ENCODE results near the gene C19orf81.

Gene C19orf81

GRCh38 chr19:50632151-50632835 is 17.0 kb upstream of the C19orf81 start:
- Histone ChIP-seq H3K27ac (ENCODE audit: low read length) (no peak overlapping the region), H3K36me3 (ENCODE audit: insufficient read depth, low read depth, low read length) (no peaks in the 10 kb centered on the region), H3K9ac (ENCODE audit: low read depth, low read length) (no peak overlapping the region), H3K9me3 (ENCODE audit: insufficient read depth, low read depth, low read length) (peaks cover 53% of the 10 kb centered on the region), H3K27me3 (ENCODE audit: insufficient read depth, low read length) (peaks cover 2% of the 10 kb centered on the region; the same call in 1 of the 2 replicates), H3K4me3 (ENCODE audit: low read length) (no peak overlapping the region), H3K4me1 (ENCODE audit: insufficient read depth, low read length) (no peaks in the 10 kb centered on the region)

- Histone ChIP-seq H3K27me3 (ENCODE audit: insufficient read depth, low read length) (peaks cover 12% of the 10 kb centered on the region), H3K4me3 (ENCODE audit: low read length) (no peak overlapping the region), H3K36me3 (ENCODE audit: insufficient read depth, low read depth, low read length) (no peaks in the 10 kb centered on the region), H3K9me3 (ENCODE audit: insufficient read depth, low read depth, low read length) (peaks cover 55% of the 10 kb centered on the region), H3K27ac (ENCODE audit: low read length) (no peak overlapping the region), H3K4me1 (ENCODE audit: insufficient read depth, low read length) (no peaks in the 10 kb centered on the region), H3K9ac (ENCODE audit: low read depth, low read length) (no peak overlapping the region)
These were observed 15.9 kb upstream of the C19orf81 start for GRCh38 chr19:50633359-50633758.

GRCh38 chr19:50633973-50634372 is 15.3 kb upstream of the C19orf81 start:
- Histone ChIP-seq H3K4me3 (ENCODE audit: low read length) (no peak overlapping the region), H3K9ac (ENCODE audit: low read depth, low read length) (no peak overlapping the region), H3K27me3 (ENCODE audit: insufficient read depth, low read length) (peaks cover 18% of the 10 kb centered on the region), H3K9me3 (ENCODE audit: insufficient read depth, low read depth, low read length) (peaks cover 54% of the 10 kb centered on the region), H3K36me3 (ENCODE audit: insufficient read depth, low read depth, low read length) (no peaks in the 10 kb centered on the region), H3K27ac (ENCODE audit: low read length) (no peak overlapping the region), H3K4me1 (ENCODE audit: insufficient read depth, low read length) (no peaks in the 10 kb centered on the region)

- Histone ChIP-seq H3K9ac (ENCODE audit: low read depth, low read length) (no peak overlapping the region), H3K4me1 (ENCODE audit: insufficient read depth, low read length) (no peaks in the 10 kb centered on the region), H3K4me3 (ENCODE audit: low read length) (no peak overlapping the region), H3K9me3 (ENCODE audit: insufficient read depth, low read depth, low read length) (peaks cover 58% of the 10 kb centered on the region), H3K27ac (ENCODE audit: low read length) (no peak overlapping the region), H3K36me3 (ENCODE audit: insufficient read depth, low read depth, low read length) (no peaks in the 10 kb centered on the region), H3K27me3 (ENCODE audit: insufficient read depth, low read length) (peaks cover 18% of the 10 kb centered on the region)
These were observed 12.7 kb upstream of the C19orf81 start for GRCh38 chr19:50636317-50637085.

GRCh38 chr19:50638600-50638999 is 10.6 kb upstream of the C19orf81 start:
- Histone ChIP-seq H3K36me3 (ENCODE audit: insufficient read depth, low read depth, low read length) (no peaks in the 10 kb centered on the region), H3K27me3 (ENCODE audit: insufficient read depth, low read length) (peaks cover 21% of the 10 kb centered on the region), H3K4me1 (ENCODE audit: insufficient read depth, low read length) (no peaks in the 10 kb centered on the region), H3K4me3 (ENCODE audit: low read length) (peak overlapping the region; percentile 75), H3K9ac (ENCODE audit: low read depth, low read length) (no peak overlapping the region), H3K9me3 (ENCODE audit: insufficient read depth, low read depth, low read length) (peaks cover 57% of the 10 kb centered on the region), H3K27ac (ENCODE audit: low read length) (no peak overlapping the region)

- H3K9me3 ChIP-seq (ENCODE audit: insufficient read depth, low read depth, low read length) = peaks cover 56% of the 10 kb centered on the region
- no peaks in the 10 kb centered on the region for H3K36me3 ChIP-seq (ENCODE audit: insufficient read depth, low read depth, low read length)
- H3K27me3 ChIP-seq (ENCODE audit: insufficient read depth, low read length) = peaks cover 29% of the 10 kb centered on the region
- peak within 1 kb of the TSS; percentile 69; the same call in 1 of the 2 replicates for H3K9ac ChIP-seq (ENCODE audit: low read depth, low read length)
- H3K4me1 ChIP-seq (ENCODE audit: insufficient read depth, low read length) = no peaks in the 10 kb centered on the region
- peak within 1 kb of the TSS; percentile 75 for H3K4me3 ChIP-seq (ENCODE audit: low read length)
- H3K27ac ChIP-seq (ENCODE audit: low read length) = no peak within 1 kb of the TSS
These were observed 9.8 kb upstream of the C19orf81 start, which contains the start of gene SYT3 for GRCh38 chr19:50639121-50640112. SYT3 (minus strand) TSS chr19:50639881; CDS start chr19:50637411, 2,470 bp downstream.

- H3K36me3 ChIP-seq (ENCODE audit: insufficient read depth, low read depth, low read length) = no peaks in the 10 kb centered on the region
- H3K27me3 ChIP-seq (ENCODE audit: insufficient read depth, low read length) = peaks cover 39% of the 10 kb centered on the region
- H3K27ac ChIP-seq (ENCODE audit: low read length) = no peak overlapping the region
- H3K9me3 ChIP-seq (ENCODE audit: insufficient read depth, low read depth, low read length) = peaks cover 57% of the 10 kb centered on the region
- peak overlapping the region; percentile 68; the same call in 1 of the 2 replicates for H3K4me3 ChIP-seq (ENCODE audit: low read length)
- H3K4me1 ChIP-seq (ENCODE audit: insufficient read depth, low read length) = no peaks in the 10 kb centered on the region
- H3K9ac ChIP-seq (ENCODE audit: low read depth, low read length) = no peak overlapping the region; the same call in 1 of the 2 replicates
These were observed 8.9 kb upstream of the C19orf81 start for GRCh38 chr19:50640368-50640767.

- Histone ChIP-seq H3K36me3 (ENCODE audit: insufficient read depth, low read depth, low read length) (no peaks in the 10 kb centered on the region), H3K27ac (ENCODE audit: low read length) (no peak overlapping the region), H3K4me1 (ENCODE audit: insufficient read depth, low read length) (no peaks in the 10 kb centered on the region), H3K27me3 (ENCODE audit: insufficient read depth, low read length) (peaks cover 30% of the 10 kb centered on the region), H3K9me3 (ENCODE audit: insufficient read depth, low read depth, low read length) (peaks cover 49% of the 10 kb centered on the region), H3K4me3 (ENCODE audit: low read length) (no peak overlapping the region), H3K9ac (ENCODE audit: low read depth, low read length) (no peak overlapping the region)
These were observed 4.8 kb upstream of the C19orf81 start for GRCh38 chr19:50644315-50644915.

- Histone ChIP-seq H3K4me1 (ENCODE audit: insufficient read depth, low read length) (no peaks in the 10 kb centered on the region), H3K36me3 (ENCODE audit: insufficient read depth, low read depth, low read length) (no peaks in the 10 kb centered on the region), H3K27ac (ENCODE audit: low read length) (no peak overlapping the region), H3K9ac (ENCODE audit: low read depth, low read length) (no peak overlapping the region), H3K4me3 (ENCODE audit: low read length) (no peak overlapping the region), H3K27me3 (ENCODE audit: insufficient read depth, low read length) (peaks cover 30% of the 10 kb centered on the region), H3K9me3 (ENCODE audit: insufficient read depth, low read depth, low read length) (peaks cover 49% of the 10 kb centered on the region)
These were observed 4.1 kb upstream of the C19orf81 start for GRCh38 chr19:50645107-50645506.

GRCh38 chr19:50646074-50646807 is 3.0 kb upstream of the C19orf81 start:
- Histone ChIP-seq H3K27ac (ENCODE audit: low read length) (no peak overlapping the region), H3K27me3 (ENCODE audit: insufficient read depth, low read length) (peaks cover 30% of the 10 kb centered on the region), H3K9ac (ENCODE audit: low read depth, low read length) (no peak overlapping the region), H3K4me1 (ENCODE audit: insufficient read depth, low read length) (no peaks in the 10 kb centered on the region), H3K9me3 (ENCODE audit: insufficient read depth, low read depth, low read length) (peaks cover 51% of the 10 kb centered on the region), H3K4me3 (ENCODE audit: low read length) (no peak overlapping the region), H3K36me3 (ENCODE audit: insufficient read depth, low read depth, low read length) (no peaks in the 10 kb centered on the region)

Measured in iPS-20b (cell line).